Measurements from ENCODE around the gene WDR76.
"Not testable (repeated sequence)": the region's sequence is repeated elsewhere in the genome, so short reads cannot be mapped to it uniquely, and the experiment has no call there.

The WDR76 gene

GRCh38 chr15:43826508-43827341 lies at the start of gene WDR76:
Gene WDR76, plus strand, starts transcription at chr15:43827002. Its CDS starts 31 bp downstream, at chr15:43827033.
- peak; percentile 87 for DNase-seq

DNA sequence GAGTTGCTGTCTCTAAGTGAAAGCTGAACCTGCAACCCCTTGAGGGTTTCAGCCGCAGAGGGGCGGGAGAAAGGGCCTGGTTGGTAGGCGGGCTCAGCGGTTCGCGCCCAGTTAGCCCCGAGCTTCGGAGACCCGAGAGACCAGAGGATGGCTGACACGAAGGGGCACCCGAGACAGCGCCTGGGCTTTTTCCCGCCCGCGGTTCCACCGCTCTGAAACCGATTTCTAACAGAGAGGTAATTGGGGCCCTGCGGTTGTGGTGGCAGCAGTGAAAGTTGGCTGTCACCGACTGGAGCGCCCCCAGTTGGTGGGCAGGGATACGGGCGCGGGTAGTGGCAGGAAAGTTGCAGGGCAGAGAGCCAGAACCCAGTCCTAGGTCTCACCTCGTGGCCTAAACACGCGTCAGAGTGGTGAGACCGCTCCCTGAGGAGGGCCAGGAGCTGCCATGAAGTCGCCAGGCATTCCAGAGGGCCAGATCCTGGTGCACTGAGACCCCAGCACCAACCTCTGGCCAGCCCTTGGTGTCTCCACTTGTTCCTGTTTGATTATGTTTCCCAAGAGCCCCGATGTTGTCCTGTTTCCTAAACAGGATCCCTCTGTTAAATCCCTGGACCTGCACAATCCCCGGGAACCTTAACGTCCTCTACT lies 49.4 kb upstream of the WDR76 start:
- peak; percentile 85 for DNase-seq

- no peak for DNase-seq
Measured at GRCh38 chr15:43779016-43779415, 47.8 kb upstream of the WDR76 start.

- DNase-seq: no peak
Measured at GRCh38 chr15:43789409-43789808, 37.4 kb upstream of the WDR76 start.

GRCh38 chr15:43791993-43792760 lies 34.6 kb upstream of the WDR76 start, which contains the start of gene SERF2:
Gene SERF2, plus strand, starts transcription at chr15:43792320. Its CDS starts 57 bp downstream, at chr15:43792377.
- DNase-seq: peak; percentile 100

GRCh38 chr15:43792761-43793476 lies 33.9 kb upstream of the WDR76 start:
- DNase-seq: peak; percentile 35

GRCh38 chr15:43793647-43794046 lies 33.2 kb upstream of the WDR76 start:
- no peak for DNase-seq

DNA sequence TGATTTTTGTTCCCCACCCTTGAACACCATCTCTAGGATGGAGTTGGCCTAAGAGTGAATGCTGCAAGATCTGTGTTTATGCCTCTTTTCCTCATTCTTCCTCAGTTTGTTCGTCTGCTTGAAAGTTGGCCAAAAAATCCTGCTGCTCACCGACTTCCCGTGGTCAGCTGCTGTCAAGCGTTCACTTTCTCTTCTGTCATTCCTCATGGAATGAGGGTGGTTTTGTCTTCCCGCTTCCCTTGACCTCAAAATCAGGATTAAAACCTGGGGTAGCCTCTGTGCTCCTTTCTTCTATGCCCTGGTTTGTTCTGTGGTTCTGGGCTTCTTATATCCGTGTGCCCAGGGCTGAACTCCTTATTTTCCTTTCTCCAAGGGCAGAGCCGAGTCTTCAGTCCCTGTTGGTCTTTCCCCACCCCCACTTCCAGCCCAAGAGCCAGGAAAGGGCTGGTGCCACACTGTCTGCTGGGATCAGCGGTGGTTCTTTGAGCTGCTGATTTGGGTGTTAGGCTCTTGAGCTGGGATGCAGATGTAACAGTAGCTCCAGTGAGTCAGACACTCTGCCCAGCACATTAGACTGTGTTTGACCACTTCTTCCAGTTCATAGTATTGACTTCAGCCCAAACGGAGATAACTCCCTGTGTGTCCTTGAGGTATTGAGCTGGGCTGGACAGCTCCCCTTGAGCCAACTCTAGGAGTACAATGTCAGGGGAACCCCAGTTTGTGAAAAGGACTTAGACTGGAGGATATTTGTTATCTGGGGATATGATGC lies 32.3 kb upstream of the WDR76 start:
- no peak for DNase-seq

DNA sequence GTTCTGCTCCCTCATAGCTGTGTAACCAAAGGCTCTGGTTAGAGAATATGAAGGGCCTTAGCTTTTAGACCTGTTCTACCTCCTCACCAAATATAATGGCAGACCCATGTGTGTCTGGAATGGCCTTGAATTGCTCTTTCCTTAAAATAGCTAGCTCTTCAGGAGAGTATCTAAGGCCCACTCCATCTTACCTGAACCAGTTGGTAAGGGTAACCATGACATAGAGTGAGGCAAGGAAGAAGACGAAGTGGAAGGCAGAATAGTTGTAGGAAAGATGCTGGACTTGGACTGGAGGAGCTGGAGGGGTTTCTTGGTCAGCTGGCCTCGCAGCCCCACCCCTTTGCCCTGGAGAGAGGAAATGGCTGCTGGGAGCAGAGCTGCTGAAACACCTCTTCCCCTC lies 31.6 kb upstream of the WDR76 start:
- DNase-seq: no peak

- no peak for DNase-seq
Measured at GRCh38 chr15:43795997-43796396, 30.8 kb upstream of the WDR76 start.

GRCh38 chr15:43796566-43796965 lies 30.2 kb upstream of the WDR76 start:
- no peak for DNase-seq

DNA sequence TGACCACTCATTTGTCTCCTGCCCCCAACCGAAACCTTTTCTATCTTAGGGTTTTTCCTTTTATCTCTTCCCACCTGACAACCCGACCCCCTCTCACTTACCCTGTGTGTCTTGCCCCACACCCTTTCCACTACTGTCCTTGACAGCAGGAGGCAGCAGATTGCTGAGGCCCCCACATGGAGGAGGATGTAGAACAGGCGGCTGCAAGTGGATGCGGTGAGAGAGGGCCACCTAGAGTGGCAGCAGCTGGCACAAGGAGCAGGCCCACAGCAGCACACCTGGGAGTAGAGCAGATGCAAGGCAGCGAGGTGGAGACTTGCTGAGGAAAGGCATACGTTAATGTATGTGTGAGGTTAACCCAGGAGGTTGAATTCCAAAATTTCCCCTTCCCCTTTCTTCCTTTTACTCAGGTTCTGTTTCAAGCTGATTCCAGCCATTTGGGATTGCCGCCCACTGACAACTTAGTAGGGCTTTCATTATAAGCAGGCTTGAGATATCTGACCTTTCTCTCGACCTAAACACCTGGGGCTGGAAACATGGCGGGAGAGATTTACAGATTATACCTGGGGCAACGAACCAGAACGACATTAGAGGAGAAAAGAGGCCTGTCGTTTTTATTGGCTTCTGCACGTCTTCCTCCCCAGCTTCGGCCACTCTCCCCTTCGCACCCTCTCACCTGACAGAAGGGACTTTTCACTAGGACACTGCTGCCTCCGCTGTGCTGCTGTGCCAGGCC lies 27.4 kb upstream of the WDR76 start:
- DNase-seq: no peak

DNA sequence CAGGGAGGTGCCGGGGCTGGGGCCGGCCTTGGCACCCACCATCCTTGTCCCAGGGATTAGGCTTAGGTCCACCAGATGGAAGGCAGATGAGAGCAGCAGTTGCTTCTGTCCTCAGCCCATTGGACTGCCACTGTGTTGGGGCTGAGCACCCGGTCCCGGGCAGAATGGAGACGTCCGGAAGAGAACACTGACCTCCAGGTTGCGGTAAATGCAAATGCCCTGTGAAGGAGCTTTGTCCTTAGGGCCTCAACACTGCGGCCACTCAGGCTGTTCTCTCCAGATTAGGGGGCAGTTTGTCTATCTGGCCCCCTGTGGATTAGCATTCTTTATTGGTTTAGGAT lies 26.9 kb upstream of the WDR76 start, which contains the start of gene SERINC4:
SERINC4 (minus strand) TSS at position 276 of the 341 bp plus-strand sequence; CDS start at position 42, 234 bp downstream.
- DNase-seq: no peak

GRCh38 chr15:43800286-43801141 lies 26.3 kb upstream of the WDR76 start, which contains the start of gene HYPK:
Gene HYPK, plus strand, starts transcription at chr15:43800599. Its CDS starts 24 bp downstream, at chr15:43800623.
- DNase-seq: peak; percentile 96

- not testable (repeated sequence) for DNase-seq
Measured at GRCh38 chr15:43802676-43803075, 24.1 kb upstream of the WDR76 start.

GRCh38 chr15:43808435-43808950 lies 18.3 kb upstream of the WDR76 start:
- DNase-seq: no peak

DNA sequence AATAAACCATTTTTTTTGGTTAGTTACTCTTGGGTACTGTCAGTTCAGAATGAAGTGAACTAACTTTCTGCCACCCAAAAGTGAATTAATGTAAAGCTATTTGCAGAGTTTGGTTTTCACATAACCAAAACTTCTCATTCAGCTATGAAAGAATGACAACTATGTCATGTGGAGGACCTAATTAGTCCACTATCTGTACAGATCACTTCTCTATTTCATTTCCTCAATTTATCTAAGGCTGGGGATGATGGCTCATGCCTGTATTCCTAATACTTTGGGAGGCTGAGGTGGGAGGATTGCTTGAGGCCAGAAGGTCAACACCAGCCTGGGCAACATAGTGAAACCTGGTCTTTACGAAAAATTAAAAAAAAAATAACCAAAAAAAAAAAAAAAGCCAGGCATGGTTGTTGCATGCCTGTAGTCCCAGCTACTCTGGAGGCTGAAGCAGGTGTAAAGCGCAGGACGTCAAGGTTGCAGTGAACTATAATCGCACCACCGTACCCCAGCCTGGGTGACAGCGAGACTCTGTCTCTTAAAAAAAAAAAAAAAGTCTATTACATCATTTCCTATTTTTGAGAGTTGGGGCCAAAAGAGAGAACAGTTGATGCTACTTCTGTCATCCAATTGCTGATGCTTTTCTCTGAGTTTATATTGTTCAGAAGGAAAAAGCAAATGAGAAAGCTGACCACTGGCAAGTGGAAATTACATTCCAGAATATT lies 17.7 kb upstream of the WDR76 start:
- no peak for DNase-seq

DNA sequence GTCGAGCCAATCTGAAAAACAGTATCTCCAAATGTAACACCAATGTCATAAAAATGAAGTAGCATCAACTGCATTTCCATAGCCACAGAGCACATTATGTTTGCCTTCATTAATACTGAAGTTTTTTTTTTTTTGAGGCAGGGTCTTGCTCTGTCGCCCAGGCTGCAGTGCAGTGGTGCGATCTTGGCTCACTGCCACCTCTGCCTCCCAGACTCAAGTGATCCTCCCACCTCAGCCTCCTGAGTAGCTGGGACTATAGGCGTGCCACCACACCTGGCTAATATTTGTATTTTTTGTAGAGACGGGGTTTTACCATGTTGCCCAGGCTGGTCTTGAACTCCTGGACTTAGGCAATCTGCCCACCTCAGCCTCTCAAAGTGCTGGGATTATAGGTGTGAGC lies 11.7 kb upstream of the WDR76 start:
- not testable (repeated sequence) for DNase-seq

DNA sequence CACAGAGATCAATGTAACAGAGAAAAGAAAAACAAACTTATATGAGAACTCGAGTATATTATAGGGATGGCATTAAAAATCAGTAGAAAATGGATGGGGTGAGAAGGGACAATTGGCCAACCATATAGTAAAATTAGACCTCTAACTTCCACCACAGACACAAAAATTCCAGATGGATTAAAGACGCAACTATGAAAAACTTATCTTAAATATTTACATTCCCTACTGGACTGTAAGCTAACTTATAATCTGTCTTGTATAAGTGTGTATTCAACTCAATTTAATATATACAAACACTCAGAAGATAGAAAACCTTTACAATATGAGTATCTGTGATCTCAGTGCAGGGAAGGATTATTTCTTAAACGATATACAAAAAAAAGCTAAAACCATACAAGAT lies 5.3 kb upstream of the WDR76 start:
- no peak for DNase-seq

Data from left hindlimb (tissue), 1 donor.